Measurements from ENCODE around the gene COASY.
A peak's percentile ranks its signal among the peaks of the same experiment; 100 is the strongest.

Gene COASY

DNA sequence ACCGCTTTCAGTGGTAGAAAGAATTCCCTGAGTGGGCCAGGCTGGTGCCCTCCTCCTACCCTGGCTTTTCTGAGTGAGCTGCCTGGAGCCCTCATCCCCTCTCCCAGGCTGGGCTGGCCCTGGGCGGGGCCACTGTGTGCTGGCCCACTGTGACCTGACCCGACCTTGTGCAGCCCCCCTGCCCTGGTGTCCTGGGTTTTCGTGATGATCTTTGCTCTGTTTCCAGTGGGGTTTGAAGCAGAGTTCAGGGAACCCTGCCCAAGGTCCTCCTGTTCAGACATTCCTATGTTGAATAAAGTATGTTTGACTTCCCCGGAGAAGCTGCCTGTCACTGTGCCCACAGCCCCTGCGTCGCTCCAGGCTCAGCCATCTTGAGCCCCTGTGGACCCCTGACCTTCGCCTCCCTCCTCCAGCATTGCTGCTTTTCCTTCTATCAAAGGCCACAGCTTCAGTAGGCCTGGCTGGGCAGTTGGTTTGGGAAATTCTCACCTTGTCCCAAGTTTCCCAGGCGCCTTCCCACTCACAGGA, 39.6 kb upstream of the COASY start:
- H3K9me3 Mint-ChIP-seq = no peaks in the 10 kb centered on the region
- H3K4me3 Mint-ChIP-seq = no peak overlapping the region
- DNase-seq (ENCODE audit: low spot score in 2 of 2) (no peak), ATAC-seq (ENCODE audit: low read depth) (no peak)
- H3K27ac Mint-ChIP-seq = no peak overlapping the region
- peaks cover 1% of the 10 kb centered on the region for H3K27me3 Mint-ChIP-seq
- H3K4me1 Mint-ChIP-seq = peaks cover 6% of the 10 kb centered on the region
- H3K36me3 Mint-ChIP-seq = peaks cover 19% of the 10 kb centered on the region

DNA sequence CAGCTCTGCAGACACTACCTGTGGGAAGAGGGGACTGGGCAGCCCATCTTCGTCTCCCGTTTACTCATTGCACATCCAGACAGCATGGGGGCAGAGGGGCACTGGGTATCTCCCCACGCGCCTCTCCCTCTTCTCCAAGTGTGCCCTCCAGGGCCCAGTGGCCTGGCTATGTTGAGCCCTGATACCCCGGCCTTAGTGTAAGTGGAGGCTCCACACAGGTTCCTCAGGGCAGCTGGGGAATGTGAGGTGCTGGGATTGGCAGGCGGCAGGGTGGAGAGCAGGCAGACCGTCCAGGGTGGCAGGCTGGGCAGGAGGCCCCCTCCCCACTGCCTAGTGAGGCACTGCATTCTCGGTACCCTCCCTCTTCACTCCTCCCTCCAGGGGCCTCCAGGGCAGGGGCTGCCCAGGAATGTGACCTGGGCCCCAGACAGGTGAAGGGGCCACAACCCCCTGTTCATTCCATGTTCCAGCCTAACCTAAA, 39.1 kb upstream of the COASY start:
- Mint-ChIP-seq H3K9me3 (no peaks in the 10 kb centered on the region), H3K36me3 (peaks cover 19% of the 10 kb centered on the region), H3K4me1 (peaks cover 5% of the 10 kb centered on the region), H3K27ac (no peak overlapping the region), H3K27me3 (peaks cover 1% of the 10 kb centered on the region), H3K4me3 (no peak overlapping the region)
- no peak for DNase-seq (ENCODE audit: low spot score in 2 of 2)
- no peak for ATAC-seq (ENCODE audit: low read depth)

DNA sequence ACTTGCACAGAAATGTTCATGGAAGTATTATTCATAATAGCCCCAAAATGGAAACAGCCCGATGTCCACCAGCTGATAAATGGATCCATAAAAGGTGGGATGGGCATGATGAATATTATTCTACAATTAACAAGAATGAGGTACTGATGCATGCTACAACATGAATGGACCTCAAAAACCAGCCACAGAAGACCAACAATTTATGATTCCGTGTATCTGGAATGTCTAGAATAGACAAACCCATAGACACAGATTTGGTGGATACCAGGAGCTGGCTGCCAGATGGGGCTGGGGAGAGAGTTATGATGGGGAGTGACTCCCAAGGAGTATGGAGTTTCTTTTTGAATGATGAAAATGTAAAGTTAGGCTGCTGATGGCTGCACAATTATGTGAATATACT, 36.7 kb upstream of the COASY start:
- DNase-seq (ENCODE audit: low spot score in 2 of 2) = no peak
- no peak for ATAC-seq (ENCODE audit: low read depth)
- peaks cover 1% of the 10 kb centered on the region for H3K27me3 Mint-ChIP-seq
- no peak overlapping the region for H3K27ac Mint-ChIP-seq
- peaks cover 19% of the 10 kb centered on the region for H3K36me3 Mint-ChIP-seq
- no peaks in the 10 kb centered on the region for H3K9me3 Mint-ChIP-seq
- no peak overlapping the region for H3K4me3 Mint-ChIP-seq
- peaks cover 6% of the 10 kb centered on the region for H3K4me1 Mint-ChIP-seq

DNA sequence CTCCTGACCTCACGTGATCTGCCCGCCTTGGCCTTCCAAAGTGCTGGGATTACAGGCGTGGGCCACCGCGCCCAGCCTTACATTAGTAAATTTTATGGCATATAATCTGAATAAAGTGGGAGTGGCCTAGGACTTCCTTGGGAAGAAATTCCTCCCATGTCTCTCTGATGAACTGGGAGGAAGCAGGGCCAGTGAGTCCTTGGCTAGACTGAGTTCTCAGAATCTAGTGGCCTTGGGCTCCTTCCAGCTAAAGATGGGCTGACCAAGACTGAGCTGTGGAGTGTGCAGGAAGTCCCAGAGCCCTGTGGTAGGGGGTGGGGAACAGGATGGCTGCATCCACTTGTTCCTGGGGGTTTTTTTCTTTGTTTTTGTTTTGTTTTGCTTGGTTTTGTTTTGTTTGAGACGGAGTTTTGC, 35.9 kb upstream of the COASY start:
- H3K27me3 Mint-ChIP-seq = peaks cover 1% of the 10 kb centered on the region
- H3K4me3 Mint-ChIP-seq = no peak overlapping the region
- DNase-seq (ENCODE audit: low spot score in 2 of 2) (no peak), ATAC-seq (ENCODE audit: low read depth) (no peak)
- no peaks in the 10 kb centered on the region for H3K9me3 Mint-ChIP-seq
- peaks cover 11% of the 10 kb centered on the region for H3K4me1 Mint-ChIP-seq
- peaks cover 18% of the 10 kb centered on the region for H3K36me3 Mint-ChIP-seq
- no peak overlapping the region for H3K27ac Mint-ChIP-seq

DNA sequence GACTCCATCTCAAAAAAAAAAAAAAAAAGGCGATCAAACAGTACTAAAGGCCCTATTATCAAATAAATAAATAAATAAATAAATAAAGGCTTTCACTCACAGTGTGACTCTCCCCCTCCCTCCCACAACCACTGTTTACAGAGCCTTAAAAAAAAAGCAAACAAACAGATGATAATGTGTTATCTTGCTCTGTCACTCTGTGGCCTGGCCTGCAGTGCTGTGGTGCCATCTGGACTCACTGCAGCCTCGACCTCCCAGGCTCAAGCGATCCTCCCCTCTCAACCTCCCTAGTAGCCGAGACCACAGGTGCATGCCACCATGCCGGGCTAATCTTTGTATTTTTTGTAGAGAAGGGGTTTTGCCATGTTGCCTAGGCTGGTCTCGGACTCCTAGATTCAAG, 34.0 kb upstream of the COASY start:
- no peak for ATAC-seq (ENCODE audit: low read depth)
- Mint-ChIP-seq H3K4me3 (no peak overlapping the region), H3K27me3 (peaks cover 1% of the 10 kb centered on the region), H3K4me1 (peaks cover 15% of the 10 kb centered on the region), H3K9me3 (no peaks in the 10 kb centered on the region), H3K27ac (no peak overlapping the region), H3K36me3 (no peaks in the 10 kb centered on the region)
- DNase-seq (ENCODE audit: low spot score in 2 of 2) = no peak

DNA sequence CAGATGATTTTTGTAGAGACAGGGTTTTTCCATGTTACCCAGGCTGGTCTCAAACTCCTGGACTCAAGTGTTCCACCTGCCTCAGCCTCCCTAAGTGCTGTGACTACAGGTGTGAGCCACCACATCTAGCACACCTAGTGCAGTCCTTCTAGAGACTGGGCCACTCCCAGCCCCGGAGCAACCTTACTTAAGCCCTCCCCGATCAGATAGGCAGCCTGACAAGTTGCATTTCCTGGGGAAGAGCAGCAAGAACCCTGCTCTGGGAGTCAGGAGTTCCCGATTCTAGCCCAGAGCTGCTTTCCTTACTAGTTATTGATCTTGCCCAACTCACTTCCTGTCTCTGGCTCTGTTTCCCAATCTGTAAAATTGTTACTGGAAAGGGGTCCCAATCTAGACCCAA, 32.9 kb upstream of the COASY start:
- Mint-ChIP-seq H3K4me1 (peaks cover 18% of the 10 kb centered on the region), H3K4me3 (no peak overlapping the region), H3K36me3 (no peaks in the 10 kb centered on the region), H3K9me3 (no peaks in the 10 kb centered on the region), H3K27me3 (peaks cover 1% of the 10 kb centered on the region), H3K27ac (no peak overlapping the region)
- no peak for ATAC-seq (ENCODE audit: low read depth)
- no peak for DNase-seq (ENCODE audit: low spot score in 2 of 2)

DNA sequence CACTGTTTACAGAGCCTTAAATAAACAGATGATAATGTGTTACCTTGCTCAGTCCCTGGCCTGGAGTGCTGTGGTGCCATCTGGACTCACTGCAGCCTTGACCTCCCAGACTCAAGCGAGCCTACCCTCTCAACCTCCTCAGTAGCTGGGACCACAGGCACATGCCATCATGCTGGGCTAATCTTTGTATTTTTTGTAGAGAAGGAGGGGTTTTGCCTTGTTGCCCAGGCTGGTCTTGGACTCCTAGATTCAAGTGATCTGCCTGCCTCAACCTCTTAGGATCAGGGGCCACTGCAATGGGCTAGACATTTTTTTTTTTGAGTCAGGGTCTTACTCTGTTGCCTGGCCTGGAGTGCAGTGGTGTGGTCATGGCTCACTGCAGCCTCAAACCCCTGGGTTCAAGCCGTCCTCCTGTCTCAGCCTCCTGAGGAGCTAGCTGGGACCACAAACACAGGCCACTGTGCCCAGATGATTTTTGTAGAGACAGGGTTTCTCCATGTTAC, 30.9 kb upstream of the COASY start:
- DNase-seq (ENCODE audit: low spot score in 2 of 2) (no peak), ATAC-seq (ENCODE audit: low read depth) (no peak)
- Mint-ChIP-seq H3K4me3 (peak overlapping the region; percentile 84), H3K4me1 (peaks cover 20% of the 10 kb centered on the region), H3K36me3 (no peaks in the 10 kb centered on the region), H3K27ac (no peak overlapping the region), H3K27me3 (peaks cover 1% of the 10 kb centered on the region), H3K9me3 (no peaks in the 10 kb centered on the region)

DNA sequence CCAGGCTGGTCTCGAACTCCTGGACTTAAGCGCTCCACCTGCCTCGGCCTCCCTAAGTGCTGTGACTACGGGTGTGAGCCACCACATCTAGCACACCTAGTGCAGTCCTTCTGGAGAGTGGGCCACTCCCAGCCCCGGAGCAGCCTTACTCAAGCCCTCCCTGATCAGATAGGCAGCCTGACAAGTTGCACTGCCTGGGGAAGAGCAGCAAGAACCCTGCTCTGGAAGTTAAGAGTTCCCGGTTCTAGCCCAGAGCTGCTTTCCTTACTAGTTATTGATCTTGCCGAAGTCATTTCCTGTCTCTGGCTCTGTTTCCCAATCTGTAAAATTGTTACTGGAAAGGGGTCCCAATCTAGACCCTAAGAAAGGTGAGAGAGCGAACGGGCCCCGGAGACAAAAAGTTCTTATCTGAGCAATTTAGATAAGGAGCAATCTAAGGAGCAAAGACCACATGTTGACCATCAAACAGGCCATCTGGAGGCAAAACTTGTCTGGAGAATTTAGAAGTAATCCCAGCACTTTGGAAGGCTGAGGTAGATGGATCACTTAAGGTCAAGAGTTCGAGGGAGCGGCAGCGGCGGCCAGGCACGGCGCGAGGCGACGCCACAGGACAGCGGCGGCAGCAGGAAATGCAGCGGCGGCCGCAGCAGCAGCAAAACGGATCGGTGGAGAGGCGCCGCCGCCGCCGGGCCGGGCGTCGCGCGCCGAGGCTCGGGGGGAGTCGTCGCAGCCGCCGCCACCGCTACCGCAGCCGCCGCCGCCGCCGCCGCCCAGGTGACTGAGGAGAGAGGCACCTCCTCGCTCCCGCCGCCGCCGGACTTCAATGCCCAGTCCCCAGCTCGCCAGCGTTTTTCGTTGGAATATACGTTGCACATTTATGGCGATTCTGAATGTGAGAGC, 30.2 kb upstream of the COASY start:
- DNase-seq (ENCODE audit: low spot score in 2 of 2) = peak; percentile 32 to 49
- ATAC-seq (ENCODE audit: low read depth) = peak; percentile 28
- no peaks in the 10 kb centered on the region for H3K36me3 Mint-ChIP-seq
- no peak overlapping the region for H3K27ac Mint-ChIP-seq
- H3K9me3 Mint-ChIP-seq = no peaks in the 10 kb centered on the region
- peaks cover 22% of the 10 kb centered on the region for H3K4me1 Mint-ChIP-seq
- H3K4me3 Mint-ChIP-seq = peak overlapping the region; percentile 84
- H3K27me3 Mint-ChIP-seq = peaks cover 1% of the 10 kb centered on the region

DNA sequence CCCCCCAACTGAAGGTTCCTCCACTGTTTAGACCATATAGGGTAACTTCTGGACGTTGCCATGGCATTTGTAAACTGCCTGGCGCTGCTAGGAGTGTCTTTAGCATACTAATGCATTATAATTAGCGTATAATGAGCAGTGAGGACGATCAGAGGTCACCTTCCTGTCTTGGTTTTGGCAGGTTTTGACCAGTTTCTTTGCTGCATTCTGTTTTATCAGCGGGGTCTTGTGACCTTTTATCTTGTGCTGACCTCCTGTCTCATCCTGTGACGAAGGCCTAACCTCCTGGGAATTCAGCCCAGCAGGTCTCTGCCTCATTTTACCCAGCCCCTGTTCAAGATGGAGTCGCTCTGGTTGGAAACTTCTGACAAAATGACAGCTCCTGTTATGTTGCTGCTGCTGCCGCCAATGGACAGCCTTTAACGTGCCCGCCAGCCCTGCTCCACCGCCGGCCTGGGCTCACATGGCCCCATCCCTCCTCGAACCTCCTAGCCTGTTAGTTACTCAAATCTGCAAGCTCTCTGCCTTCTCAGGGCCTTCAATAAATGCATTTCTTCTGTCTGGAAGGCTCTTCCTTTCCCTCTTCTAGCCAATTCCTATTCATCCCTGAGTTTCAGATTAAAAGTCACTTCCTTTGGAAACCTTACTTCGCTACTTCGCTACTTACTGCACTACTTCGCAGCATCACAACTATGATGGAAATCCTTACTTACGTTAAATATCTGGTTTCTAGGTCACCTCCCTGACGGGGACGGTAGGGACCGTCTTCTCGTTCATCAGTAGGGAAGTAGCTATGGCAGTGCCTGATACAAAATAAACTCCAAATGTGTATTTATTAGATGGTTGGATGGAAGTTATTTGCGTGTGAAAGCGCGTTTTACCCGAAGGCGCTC, 26.5 kb upstream of the COASY start:
- no peak for DNase-seq (ENCODE audit: low spot score in 2 of 2)
- no peaks in the 10 kb centered on the region for H3K9me3 Mint-ChIP-seq
- H3K36me3 Mint-ChIP-seq = peaks cover 2% of the 10 kb centered on the region
- H3K27me3 Mint-ChIP-seq = no peaks in the 10 kb centered on the region
- peaks cover 24% of the 10 kb centered on the region for H3K4me1 Mint-ChIP-seq
- peak overlapping the region; percentile 92 for H3K27ac Mint-ChIP-seq
- ATAC-seq (ENCODE audit: low read depth) = peak; percentile 20
- peak overlapping the region; percentile 85 for H3K4me3 Mint-ChIP-seq

DNA sequence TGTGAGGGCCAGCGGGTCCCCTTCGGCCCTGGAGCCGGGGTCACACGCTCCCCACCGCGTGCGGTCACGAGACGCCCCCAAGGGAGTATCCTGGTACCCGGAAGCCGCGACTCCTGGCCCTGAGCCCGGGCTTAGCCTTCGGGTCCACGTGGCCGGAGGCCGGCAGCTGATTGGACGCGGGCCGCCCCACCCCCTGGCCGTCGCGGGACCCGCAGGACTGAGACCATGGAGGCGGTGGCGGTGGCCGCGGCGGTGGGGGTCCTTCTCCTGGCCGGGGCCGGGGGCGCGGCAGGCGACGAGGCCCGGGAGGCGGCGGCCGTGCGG, 25.9 kb upstream of the COASY start, which contains the start of gene NAGLU:
TSS of gene NAGLU (plus strand) at position 194 of the 324 bp plus-strand sequence. CDS start at position 226, 32 bp downstream.
- DNase-seq (ENCODE audit: low spot score in 2 of 2) (peak; percentile 82 to 91), ATAC-seq (ENCODE audit: low read depth) (peak; percentile 88)
- Mint-ChIP-seq H3K27ac (peak within 1 kb of the TSS; percentile 92), H3K27me3 (no peaks in the 10 kb centered on the region), H3K4me3 (peak within 1 kb of the TSS; percentile 88), H3K36me3 (peaks cover 2% of the 10 kb centered on the region), H3K9me3 (no peaks in the 10 kb centered on the region), H3K4me1 (peaks cover 20% of the 10 kb centered on the region)

DNA sequence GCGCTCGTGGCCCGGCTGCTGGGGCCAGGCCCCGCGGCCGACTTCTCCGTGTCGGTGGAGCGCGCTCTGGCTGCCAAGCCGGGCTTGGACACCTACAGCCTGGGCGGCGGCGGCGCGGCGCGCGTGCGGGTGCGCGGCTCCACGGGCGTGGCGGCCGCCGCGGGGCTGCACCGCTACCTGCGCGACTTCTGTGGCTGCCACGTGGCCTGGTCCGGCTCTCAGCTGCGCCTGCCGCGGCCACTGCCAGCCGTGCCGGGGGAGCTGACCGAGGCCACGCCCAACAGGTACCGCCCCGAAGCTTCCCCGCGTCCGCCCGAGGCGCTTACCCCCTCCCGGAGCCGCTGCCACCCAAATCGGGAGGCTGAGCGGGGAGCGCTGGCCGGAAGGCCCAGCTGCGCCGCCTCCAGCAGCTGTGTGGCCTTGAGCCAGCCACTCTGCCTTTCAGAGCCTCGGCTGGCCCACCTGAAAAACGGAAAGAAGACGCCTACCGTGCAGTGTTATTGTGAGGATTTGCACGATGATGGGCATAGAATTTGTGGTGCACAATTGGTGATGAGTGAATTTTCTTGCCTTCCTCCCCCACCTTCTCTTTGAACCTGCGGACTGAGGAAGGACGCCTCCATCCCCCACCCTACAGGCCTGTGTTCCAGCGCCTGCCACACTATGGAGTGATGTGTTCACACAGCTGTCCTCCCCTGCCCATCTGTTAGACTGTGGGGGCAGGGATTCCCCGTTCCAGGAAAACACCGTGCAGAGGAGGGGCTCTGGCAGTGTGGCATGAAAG, 25.4 kb upstream of the COASY start:
- DNase-seq (ENCODE audit: low spot score in 2 of 2) (peak in 1 of 2 donors; percentile 48), ATAC-seq (ENCODE audit: low read depth) (peak; percentile 55)
- Mint-ChIP-seq H3K36me3 (peaks cover 4% of the 10 kb centered on the region), H3K4me3 (peak overlapping the region; percentile 88), H3K9me3 (no peaks in the 10 kb centered on the region), H3K27ac (peak overlapping the region; percentile 92), H3K4me1 (peaks cover 18% of the 10 kb centered on the region), H3K27me3 (no peaks in the 10 kb centered on the region)

DNA sequence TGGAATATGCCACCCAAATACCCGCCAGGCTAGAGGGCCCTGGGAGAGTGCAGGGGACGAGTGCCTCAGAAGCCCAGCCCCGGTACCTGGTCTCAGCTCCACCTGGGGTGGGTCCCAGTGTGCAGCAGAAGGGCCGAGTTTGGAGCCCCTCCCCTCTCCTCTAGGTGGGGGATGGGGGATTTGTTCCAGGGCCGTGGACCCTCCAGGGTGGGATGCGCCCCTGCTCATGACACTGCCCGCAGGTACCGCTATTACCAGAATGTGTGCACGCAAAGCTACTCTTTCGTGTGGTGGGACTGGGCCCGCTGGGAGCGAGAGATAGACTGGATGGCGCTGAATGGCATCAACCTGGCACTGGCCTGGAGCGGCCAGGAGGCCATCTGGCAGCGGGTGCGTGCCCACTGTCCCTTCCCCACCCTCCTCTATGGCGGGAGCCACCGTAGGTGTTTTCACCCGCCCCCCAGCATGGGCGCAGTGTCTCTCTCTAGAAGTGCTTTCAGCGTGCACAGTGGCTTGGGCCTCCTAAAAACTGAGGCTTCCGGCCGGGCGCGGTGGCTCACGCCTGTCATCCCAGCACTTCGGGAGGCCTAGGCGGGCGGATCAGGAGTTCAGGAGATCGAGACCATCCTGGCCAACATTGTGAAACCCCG, 24.7 kb upstream of the COASY start:
- H3K4me3 Mint-ChIP-seq = peak overlapping the region; percentile 88

More for the DNA sequence above, 24.7 kb upstream of the COASY start:
- H3K4me1 Mint-ChIP-seq = peaks cover 16% of the 10 kb centered on the region
- ATAC-seq (ENCODE audit: low read depth) = no peak
- H3K27me3 Mint-ChIP-seq = no peaks in the 10 kb centered on the region
- H3K9me3 Mint-ChIP-seq = no peaks in the 10 kb centered on the region
- peaks cover 4% of the 10 kb centered on the region for H3K36me3 Mint-ChIP-seq
- H3K27ac Mint-ChIP-seq = no peak overlapping the region
- DNase-seq (ENCODE audit: low spot score in 2 of 2) = no peak

All from memory B cell (primary cell).